ENCODE measurements around the gene NUP214. TPM values are rescaled to one million over a fixed set of nuclear protein-coding genes. Genes with fewer than 3 reads are reported as not detected.

The NUP214 gene
- total RNA-seq, 1 experiment from 2014 or later: 64.2 TPM

DNA sequence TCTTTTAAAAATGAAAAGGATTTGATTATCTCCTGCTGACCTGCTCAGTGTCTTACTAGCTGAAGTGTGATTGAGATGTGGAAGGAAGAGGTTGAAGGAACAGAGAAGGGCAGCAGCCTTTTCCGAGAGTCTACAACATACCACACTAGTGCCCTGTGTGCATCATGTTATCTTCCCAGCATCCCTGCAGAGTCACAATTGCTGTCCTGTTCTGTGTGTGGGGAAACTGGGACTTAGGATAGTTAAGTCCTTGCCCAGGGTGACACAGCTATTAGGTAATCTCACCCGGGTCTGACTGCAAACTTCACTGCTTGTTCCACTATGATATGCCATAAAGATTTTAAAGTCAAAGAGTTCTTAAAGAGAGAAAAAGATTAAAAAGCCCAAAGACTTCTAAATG lies 95.1 kb downstream of the NUP214 start:
- no peaks in the 10 kb centered on the region for H3K4me1 ChIP-seq (ENCODE audit: insufficient read depth, low read length, poor library complexity, severe bottlenecking)
- intact Hi-C loops (cut with micrococcal nuclease; ENCODE audit: unreplicated experiment): no loop called here
- H3K4me3 ChIP-seq (ENCODE audit: low read depth, low read length, poor library complexity, severe bottlenecking): no peak overlapping the region
- H3K27ac ChIP-seq (ENCODE audit: low read depth, low read length, poor library complexity, severe bottlenecking): no peak overlapping the region
- ChIA-PET POLR2A (ENCODE audit: low non-redundant PET) (no interaction called here), CTCF (no interaction called here)
- BruUV-seq (replicated peaks): no TSS peak
- H3K9me3 ChIP-seq (ENCODE audit: low read depth, low read length, poor library complexity, severe bottlenecking): no peaks in the 10 kb centered on the region
- DNase-seq (ENCODE audit: low spot score): no peak
- peaks cover 4% of the 10 kb centered on the region for H3K36me3 ChIP-seq (ENCODE audit: insufficient read depth, low read length, poor library complexity, severe bottlenecking)
- no peaks in the 10 kb centered on the region for H3K27me3 ChIP-seq (replicated peaks; ENCODE audit: insufficient read depth, low read depth, low read length, poor library complexity)
- TF ChIP-seq CTCF (conservative IDR thresholded peaks at IDR 0.05; ENCODE audit: low read depth, low read length) (no peak), EZH2 (IDR thresholded peaks at IDR 0.05; ENCODE audit: borderline replicate concordance, low read depth, low read length, poor library complexity, severe bottlenecking) (no peak)

DNA sequence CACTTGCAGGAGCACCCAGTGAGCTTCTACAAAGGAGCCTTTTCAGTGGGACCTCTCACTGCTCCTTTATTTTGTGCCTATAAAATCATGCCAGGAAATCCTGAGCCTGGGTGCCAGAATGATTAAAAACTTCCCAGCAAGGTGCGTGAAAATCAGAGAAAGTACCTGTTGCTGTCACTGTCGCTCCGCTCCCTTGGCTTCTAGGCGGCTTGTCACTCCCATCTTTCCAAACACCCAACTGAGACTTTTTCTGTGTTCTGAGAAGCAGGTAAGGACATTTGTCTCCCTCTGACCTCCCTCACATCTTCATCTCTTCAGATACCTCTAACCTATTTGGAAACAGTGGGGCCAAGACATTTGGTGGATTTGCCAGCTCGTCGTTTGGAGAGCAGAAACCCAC lies 97.1 kb downstream of the NUP214 start:
- TF ChIP-seq EZH2 (IDR thresholded peaks at IDR 0.05; ENCODE audit: borderline replicate concordance, low read depth, low read length, poor library complexity, severe bottlenecking) (no peak), CTCF (conservative IDR thresholded peaks at IDR 0.05; ENCODE audit: low read depth, low read length) (no peak)
- no TSS peak for BruUV-seq (replicated peaks)
- DNase-seq (ENCODE audit: low spot score): no peak
- peaks cover 6% of the 10 kb centered on the region for H3K4me1 ChIP-seq (ENCODE audit: insufficient read depth, low read length, poor library complexity, severe bottlenecking)
- H3K4me3 ChIP-seq (ENCODE audit: low read depth, low read length, poor library complexity, severe bottlenecking): no peak overlapping the region
- no peaks in the 10 kb centered on the region for H3K27me3 ChIP-seq (replicated peaks; ENCODE audit: insufficient read depth, low read depth, low read length, poor library complexity)
- H3K36me3 ChIP-seq (ENCODE audit: insufficient read depth, low read length, poor library complexity, severe bottlenecking): peaks cover 4% of the 10 kb centered on the region
- H3K27ac ChIP-seq (ENCODE audit: low read depth, low read length, poor library complexity, severe bottlenecking): no peak overlapping the region
- intact Hi-C loops (cut with micrococcal nuclease; ENCODE audit: unreplicated experiment): no loop called here
- CTCF ChIA-PET: no interaction called here
- no peaks in the 10 kb centered on the region for H3K9me3 ChIP-seq (ENCODE audit: low read depth, low read length, poor library complexity, severe bottlenecking)
- POLR2A ChIA-PET (ENCODE audit: low non-redundant PET): no interaction called here

- CTCF ChIA-PET: no interaction called here
- TF ChIP-seq CTCF (conservative IDR thresholded peaks at IDR 0.05; ENCODE audit: low read depth, low read length): no peak
- TF ChIP-seq EZH2 (IDR thresholded peaks at IDR 0.05; ENCODE audit: borderline replicate concordance, low read depth, low read length, poor library complexity, severe bottlenecking): no peak
Observed at GRCh38 chr9:131226226-131226625, 100.8 kb downstream of the NUP214 start.

More at GRCh38 chr9:131226226-131226625, 100.8 kb downstream of the NUP214 start:
- no TSS peak for BruUV-seq (replicated peaks)
- Histone ChIP-seq H3K36me3 (ENCODE audit: insufficient read depth, low read length, poor library complexity, severe bottlenecking) (peaks cover 4% of the 10 kb centered on the region), H3K9me3 (ENCODE audit: low read depth, low read length, poor library complexity, severe bottlenecking) (no peaks in the 10 kb centered on the region), H3K27ac (ENCODE audit: low read depth, low read length, poor library complexity, severe bottlenecking) (no peak overlapping the region), H3K4me1 (ENCODE audit: insufficient read depth, low read length, poor library complexity, severe bottlenecking) (peaks cover 22% of the 10 kb centered on the region), H3K27me3 (replicated peaks; ENCODE audit: insufficient read depth, low read depth, low read length, poor library complexity) (no peaks in the 10 kb centered on the region), H3K4me3 (ENCODE audit: low read depth, low read length, poor library complexity, severe bottlenecking) (no peak overlapping the region)
- DNase-seq (ENCODE audit: low spot score): no peak
- POLR2A ChIA-PET (ENCODE audit: low non-redundant PET): no interaction called here
- intact Hi-C loops (cut with micrococcal nuclease; ENCODE audit: unreplicated experiment): no loop called here
